GM04503 (cell line): ENCODE results near the gene XRRA1.
"Not testable (repeated sequence)": the region's sequence is repeated elsewhere in the genome, so short reads cannot be mapped to it uniquely, and the experiment has no call there.

Source experiments
- DNase-seq: peaks from one replicate; pipeline ENCODE4 v3.0.0-alpha.2; 2012; ENCODE audit warnings: low read depth

XRRA1 gene

GRCh38 chr11:74825596-74825995 is 123.3 kb downstream of the XRRA1 start:
- DNase-seq = not testable (repeated sequence)

DNA sequence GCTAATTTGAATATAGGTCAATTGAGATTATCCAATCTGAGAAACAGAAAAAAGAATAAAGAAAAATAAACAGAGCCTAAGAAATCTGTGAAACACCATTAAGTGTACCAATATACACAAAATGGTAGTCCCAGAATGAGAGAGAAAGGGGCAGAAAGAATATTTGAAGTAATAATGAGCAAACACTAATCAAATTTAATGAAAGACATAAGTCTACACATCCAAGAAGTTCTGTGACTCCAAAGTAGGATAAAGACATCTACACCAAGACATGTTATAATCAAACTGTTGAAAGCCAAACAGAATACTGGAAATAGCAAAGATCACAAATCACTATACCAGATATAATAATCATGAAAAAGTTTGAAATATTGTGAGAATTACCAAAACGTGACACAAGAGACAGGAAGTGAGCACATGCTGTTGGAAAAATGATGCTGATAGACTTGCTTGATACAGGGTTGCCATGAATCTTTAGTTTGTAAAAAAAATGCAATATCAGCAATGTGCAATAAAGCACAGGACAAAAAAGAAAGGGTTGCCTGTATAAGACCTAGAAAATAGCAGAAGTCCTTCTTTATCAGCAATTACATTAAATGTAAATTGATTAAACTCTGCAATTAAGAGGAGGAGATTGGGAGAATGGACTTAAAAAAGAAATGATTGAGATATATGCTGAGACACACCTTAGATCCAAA is 124.5 kb downstream of the XRRA1 start:
- DNase-seq = no peak

- peak; percentile 53 for DNase-seq
Measured at GRCh38 chr11:74822170-74822569, 126.7 kb downstream of the XRRA1 start.

GRCh38 chr11:74820763-74821162 is 128.1 kb downstream of the XRRA1 start:
- peak; percentile 90 for DNase-seq

DNA sequence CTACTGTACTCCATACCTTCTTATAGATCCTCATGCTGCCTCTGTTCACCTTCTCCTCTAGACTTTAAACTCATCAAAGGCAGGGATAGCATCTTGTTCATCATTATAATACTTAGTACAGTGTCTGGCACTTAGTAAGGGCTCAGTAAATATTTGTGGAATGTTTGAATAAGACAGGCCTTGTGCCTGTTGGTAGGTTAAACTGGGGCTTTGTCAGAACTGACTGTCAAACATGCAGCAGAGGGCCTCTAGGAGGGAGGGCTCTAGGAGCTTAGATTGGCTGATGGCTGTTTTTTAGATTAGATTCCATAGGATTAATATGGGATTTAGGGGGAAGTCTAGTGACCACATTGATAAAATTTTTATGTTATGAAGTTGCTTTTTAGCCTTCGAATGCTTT is 129.5 kb downstream of the XRRA1 start:
- no peak for DNase-seq

- DNase-seq = no peak
Measured at GRCh38 chr11:74818283-74818946, 130.5 kb downstream of the XRRA1 start.

GRCh38 chr11:74816664-74817063 is 132.2 kb downstream of the XRRA1 start:
- no peak for DNase-seq

GRCh38 chr11:74815966-74816365 is 132.9 kb downstream of the XRRA1 start:
- DNase-seq = no peak

DNA sequence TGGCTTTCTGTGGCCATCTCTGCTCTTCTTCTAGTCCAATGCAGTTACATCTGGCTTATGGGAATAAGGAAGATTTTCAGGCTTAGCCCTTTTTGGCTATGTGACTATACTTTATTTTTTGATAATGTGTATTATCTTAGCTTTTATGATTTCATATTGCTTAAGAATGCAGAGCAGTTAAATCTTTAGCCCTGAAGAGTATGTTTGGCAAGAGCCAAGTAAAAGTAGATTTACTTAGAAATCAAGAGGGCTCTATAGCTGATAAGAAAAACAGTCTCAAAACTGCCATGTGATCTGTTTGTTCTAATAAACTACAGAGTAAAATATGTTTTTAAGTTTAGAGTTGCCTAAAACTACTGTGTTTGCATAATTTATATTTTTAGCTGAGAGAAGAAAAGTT is 139.1 kb downstream of the XRRA1 start:
- no peak for DNase-seq

DNA sequence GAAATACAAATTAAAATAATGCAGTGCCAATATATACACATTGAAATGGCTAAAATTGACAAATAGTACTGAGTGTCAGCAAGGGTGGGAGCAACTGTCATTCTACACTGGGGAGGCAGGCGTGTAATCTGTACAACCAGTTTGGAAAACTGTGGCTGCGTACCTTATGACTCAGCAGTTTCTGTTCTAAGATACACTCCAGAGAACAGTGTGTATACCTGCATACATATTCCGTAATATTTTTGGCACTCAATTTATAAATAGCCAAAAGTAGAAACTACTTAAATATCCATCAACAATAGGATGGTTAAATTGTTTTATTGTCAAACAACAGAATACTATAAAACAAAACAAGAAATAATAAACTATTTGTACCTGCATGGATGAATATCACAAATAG is 142.6 kb downstream of the XRRA1 start:
- no peak for DNase-seq

DNA sequence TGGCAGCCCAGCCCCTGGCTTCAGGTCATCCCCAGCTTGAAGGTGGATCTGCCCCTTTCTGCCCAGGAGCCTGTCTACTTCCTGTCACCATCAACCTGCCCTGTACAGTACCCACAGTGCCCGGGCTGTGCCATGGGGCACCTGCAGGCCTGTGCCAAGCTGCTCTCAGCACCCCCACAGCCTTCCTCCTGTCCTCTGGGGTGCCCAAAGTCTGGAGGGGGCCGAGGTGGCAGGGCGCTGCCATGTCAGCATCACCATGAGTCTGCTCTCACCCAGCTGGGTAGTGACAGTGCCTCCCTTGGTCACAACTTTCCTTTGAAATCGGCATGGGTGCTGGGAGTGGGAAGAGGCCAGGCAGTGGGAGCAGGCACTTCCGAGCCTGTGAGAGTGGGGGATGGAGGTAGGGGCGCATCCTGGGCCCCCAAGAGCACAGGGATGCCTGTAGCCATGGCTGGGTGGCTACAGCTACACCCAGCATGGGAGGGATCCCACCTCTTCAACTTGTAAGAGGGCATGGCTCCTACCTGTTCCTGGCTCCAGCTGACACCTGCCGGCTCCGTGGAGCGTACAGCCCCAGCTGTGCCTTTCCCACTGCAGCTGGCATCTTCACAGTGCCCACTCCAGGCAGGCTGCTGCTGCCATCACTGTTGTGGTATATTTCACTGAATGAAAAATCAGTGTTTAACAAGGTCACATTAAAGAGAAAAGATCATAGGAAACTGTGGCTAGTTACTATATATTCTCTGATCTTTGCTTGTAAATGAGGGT is 157.4 kb downstream of the XRRA1 start:
- no peak for DNase-seq
